K562 (cell line): ENCODE data around the gene CAPN12. TPM values are rescaled to one million over a fixed set of nuclear protein-coding genes. Genes with fewer than 3 reads are reported as not detected.

Experiments used
- ADNP ChIP-seq: fragments of 200-800 bp; sonication (Bioruptor generic); IDR thresholded peaks from 2 replicates; pipeline ENCODE4 v1.6.1; 2016; ENCODE audit warnings: missing genetic modification characterization, missing compliant biosample characterization
- EP400 ChIP-seq: fragments of 450-650 bp; IDR thresholded peaks from 2 replicates; pipeline ENCODE4 v1.6.1; 2017; ENCODE audit warnings: antibody characterized with exemption, mild to moderate bottlenecking, moderate library complexity
- GATA2 ChIP-seq: sonication (generic); formaldehyde crosslinking; IDR thresholded peaks from 2 replicates; pipeline ENCODE4 v1.4.0; 2020; ENCODE audit warnings: mild to moderate bottlenecking, missing genetic modification reagents
- MGA ChIP-seq: fragments of 450-650 bp; IDR thresholded peaks from 2 replicates; pipeline ENCODE4 v1.6.1; 2016; ENCODE audit warnings: mild to moderate bottlenecking, moderate library complexity
- PHF20 ChIP-seq: fragments of 450-650 bp; IDR thresholded peaks from 2 replicates; pipeline ENCODE4 v1.6.1; 2018; ENCODE audit not compliant: partially characterized antibody
- RAD21 ChIP-seq, 2 experiments: fragments of 250-450 bp in 1 of 2; fragments of 450-650 bp in 1 of 2; sonication (Bioruptor Pico) in 1 of 2; formaldehyde crosslinking in 1 of 2; IDR thresholded peaks in 1 of 2; conservative IDR thresholded peaks in 1 of 2; 2 replicates each; pipeline versions ENCODE4 v1.4.0 to v1.8.0; 2020 to 2022; ENCODE audit warnings: mild to moderate bottlenecking in 2 of 2, moderate library complexity in 1 of 2
- ZFPM2 ChIP-seq: fragments of 250-450 bp; sonication (Bioruptor Pico); IDR thresholded peaks from 2 replicates; pipeline ENCODE4 v1.5.1; 2022; ENCODE audit warnings: mild to moderate bottlenecking
- ZNF217 ChIP-seq: sonication (generic); formaldehyde crosslinking; IDR thresholded peaks from 2 replicates; pipeline ENCODE4 v1.8.0; 2022; ENCODE audit warnings: mild to moderate bottlenecking, missing genetic modification reagents
- ZNF592 ChIP-seq: fragments of 450-650 bp; IDR thresholded peaks from 2 replicates; pipeline ENCODE4 v1.6.1; 2017; ENCODE audit warnings: antibody characterized with exemption, mild to moderate bottlenecking
- polyA plus RNA-seq, 8 experiments: library from polyadenylated mRNA; depleted of rRNA in 4 of 8; stranded (reverse) in 5 of 8; unstranded in 3 of 8; fragments of >200 nt; fragmentation: Nextera tagmentation in 2 of 8; fragmentation: Illumina TruSeq in 1 of 8; extraction: Ambion mirVana in 2 of 8; extraction: Trizol in 1 of 8; gene quantifications; 2 replicates each; pipeline versions ENCODE4 v1.2.1 to v1.2.3, GENCODE V29; 2011 to 2014; ENCODE audit warnings: inconsistent platforms in 1 of 8, missing spikeins in 1 of 8
- total RNA-seq, 7 experiments: library from RNA; depleted of rRNA in 6 of 7; stranded (reverse); fragments of >200 nt in 6 of 7; fragmentation: Illumina TruSeq in 2 of 7; extraction: Trizol in 2 of 7; gene quantifications; 2 replicates each; pipeline versions ENCODE4 v1.2.1 to v1.2.3, GENCODE V29; 2011 to 2021; ENCODE audit warnings: low replicate concordance in 1 of 7

The CAPN12 gene
- total and polyA plus RNA-seq, 9 of the 15 experiments (the other 6 are each of a cell fraction or from before 2014, with no cell fraction given): 0.83 to 7.0 (median 1.6) TPM

GRCh38 chr19:38769635-38770211, 25.4 kb upstream of the CAPN12 start (continued):
- 0 out of 2 replicates have a peak, but pooled peaks have one; percentile 21 for TF ChIP-seq ZNF592
- TF ChIP-seq ADNP: no peak
- no peak for TF ChIP-seq ZFPM2 (CRISPR knock-in tag)
- no peak for TF ChIP-seq GATA2 (CRISPR knock-in tag)
- TF ChIP-seq MGA: peak; percentile 24; the same call in 1 of the 2 replicates
- TF ChIP-seq PHF20: peak; percentile 16
- peak in 1 of 2 experiments; percentile 54; a peak in 2 of 4 replicates for TF ChIP-seq RAD21 (CRISPR knock-in tag; conservative IDR thresholded peaks at IDR 0.05 in 1 of 2, IDR thresholded peaks at IDR 0.05 in 1 of 2)
- no peak for TF ChIP-seq ZNF217 (CRISPR knock-in tag)
- peak; percentile 15; the same call in 1 of the 2 replicates for TF ChIP-seq EP400
